ENCODE results near the gene FGF19. TPM values are rescaled to one million over a fixed set of nuclear protein-coding genes. Genes with fewer than 3 reads are reported as not detected.

Gene FGF19
- total RNA-seq = 362 TPM

GRCh38 chr11:69703768-69704507 is at the start of gene FGF19:
Gene FGF19, minus strand, starts transcription at chr11:69704022. Its CDS starts 146 bp downstream, at chr11:69703876.
- DNase-seq (ENCODE audit: low spot score) = peak; percentile 87

- no peak for DNase-seq (ENCODE audit: low spot score)
Observed at GRCh38 chr11:69752890-69753289, 49.1 kb upstream of the FGF19 start.

GRCh38 chr11:69750875-69751597 is 47.2 kb upstream of the FGF19 start:
- no peak for DNase-seq (ENCODE audit: low spot score)

GRCh38 chr11:69750108-69750850 is 46.5 kb upstream of the FGF19 start:
- DNase-seq (ENCODE audit: low spot score) = no peak

- no peak for DNase-seq (ENCODE audit: low spot score)
Observed at GRCh38 chr11:69748637-69749036, 44.8 kb upstream of the FGF19 start.

GRCh38 chr11:69746752-69747742 is 43.2 kb upstream of the FGF19 start:
- DNase-seq (ENCODE audit: low spot score) = no peak

GRCh38 chr11:69746140-69746539 is 42.3 kb upstream of the FGF19 start:
- DNase-seq (ENCODE audit: low spot score) = no peak

- no peak for DNase-seq (ENCODE audit: low spot score)
Observed at GRCh38 chr11:69745201-69745600, 41.4 kb upstream of the FGF19 start.

- no peak for DNase-seq (ENCODE audit: low spot score)
Observed at GRCh38 chr11:69744435-69744834, 40.6 kb upstream of the FGF19 start.

- DNase-seq (ENCODE audit: low spot score) = no peak
Observed at GRCh38 chr11:69734841-69735240, 31.0 kb upstream of the FGF19 start.

GRCh38 chr11:69734367-69734766 is 30.5 kb upstream of the FGF19 start:
- DNase-seq (ENCODE audit: low spot score) = no peak

GRCh38 chr11:69732910-69733309 is 29.1 kb upstream of the FGF19 start:
- DNase-seq (ENCODE audit: low spot score) = no peak

- DNase-seq (ENCODE audit: low spot score) = no peak
Observed at GRCh38 chr11:69731110-69731509, 27.3 kb upstream of the FGF19 start.

- no peak for DNase-seq (ENCODE audit: low spot score)
Observed at GRCh38 chr11:69730500-69730899, 26.7 kb upstream of the FGF19 start.

GRCh38 chr11:69729252-69729651 is 25.4 kb upstream of the FGF19 start:
- DNase-seq (ENCODE audit: low spot score) = no peak

GRCh38 chr11:69727266-69727665 is 23.4 kb upstream of the FGF19 start:
- no peak for DNase-seq (ENCODE audit: low spot score)

- DNase-seq (ENCODE audit: low spot score) = no peak
Observed at GRCh38 chr11:69726481-69726880, 22.7 kb upstream of the FGF19 start.

GRCh38 chr11:69726019-69726418 is 22.2 kb upstream of the FGF19 start:
- DNase-seq (ENCODE audit: low spot score) = no peak

GRCh38 chr11:69721745-69722144 is 17.9 kb upstream of the FGF19 start:
- no peak for DNase-seq (ENCODE audit: low spot score)

- no peak for DNase-seq (ENCODE audit: low spot score)
Observed at GRCh38 chr11:69721106-69721505, 17.3 kb upstream of the FGF19 start.

GRCh38 chr11:69718912-69719311 is 15.1 kb upstream of the FGF19 start:
- no peak for DNase-seq (ENCODE audit: low spot score)
